ENCODE measurements around the gene HDGFL2.

Gene HDGFL2

DNA sequence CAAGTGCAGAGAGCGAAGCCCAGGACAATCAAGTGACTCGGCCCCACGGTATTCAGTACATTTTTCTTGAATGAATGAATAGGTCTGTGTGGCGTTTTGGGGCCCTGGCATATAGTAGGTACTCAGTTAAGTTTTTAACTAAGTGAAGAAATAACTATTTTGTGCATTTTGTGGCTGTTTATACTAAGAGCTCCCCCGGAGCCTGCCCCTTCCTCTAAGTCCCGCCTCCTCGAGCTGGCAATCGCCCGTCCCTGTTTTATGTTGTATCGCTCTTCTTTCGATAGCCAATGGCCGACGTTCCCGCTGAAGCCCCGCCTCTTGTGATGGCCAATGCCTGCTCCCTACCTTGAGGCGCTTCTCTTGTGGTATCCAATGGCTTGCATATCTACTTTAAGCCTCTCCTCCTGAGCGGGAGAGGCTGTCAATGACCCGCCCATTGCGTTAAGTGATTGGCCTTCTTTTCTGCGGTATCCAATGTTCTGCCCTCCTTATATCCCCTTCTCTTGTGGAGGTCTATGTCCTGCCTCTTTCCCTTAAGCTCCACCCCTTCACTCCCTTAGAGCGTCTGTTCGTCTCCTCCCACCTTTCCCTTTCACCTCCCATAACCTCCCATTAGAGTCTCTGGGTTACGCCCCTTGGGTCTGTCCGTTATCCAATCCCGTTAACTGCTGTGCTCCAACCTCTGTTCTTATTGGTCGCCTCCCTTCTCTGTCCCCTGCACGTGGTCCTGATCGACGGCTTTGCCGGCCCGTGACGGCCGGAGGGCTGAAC is 509 bp upstream of the HDGFL2 start:
- DNase-seq (ENCODE audit: low read depth in 2 of 2) = peak; percentile 97 to 98

- DNase-seq (ENCODE audit: low read depth in 2 of 2) = no peak
These were observed 1.1 kb downstream of the HDGFL2 start for GRCh38 chr19:4473011-4473762.

DNA sequence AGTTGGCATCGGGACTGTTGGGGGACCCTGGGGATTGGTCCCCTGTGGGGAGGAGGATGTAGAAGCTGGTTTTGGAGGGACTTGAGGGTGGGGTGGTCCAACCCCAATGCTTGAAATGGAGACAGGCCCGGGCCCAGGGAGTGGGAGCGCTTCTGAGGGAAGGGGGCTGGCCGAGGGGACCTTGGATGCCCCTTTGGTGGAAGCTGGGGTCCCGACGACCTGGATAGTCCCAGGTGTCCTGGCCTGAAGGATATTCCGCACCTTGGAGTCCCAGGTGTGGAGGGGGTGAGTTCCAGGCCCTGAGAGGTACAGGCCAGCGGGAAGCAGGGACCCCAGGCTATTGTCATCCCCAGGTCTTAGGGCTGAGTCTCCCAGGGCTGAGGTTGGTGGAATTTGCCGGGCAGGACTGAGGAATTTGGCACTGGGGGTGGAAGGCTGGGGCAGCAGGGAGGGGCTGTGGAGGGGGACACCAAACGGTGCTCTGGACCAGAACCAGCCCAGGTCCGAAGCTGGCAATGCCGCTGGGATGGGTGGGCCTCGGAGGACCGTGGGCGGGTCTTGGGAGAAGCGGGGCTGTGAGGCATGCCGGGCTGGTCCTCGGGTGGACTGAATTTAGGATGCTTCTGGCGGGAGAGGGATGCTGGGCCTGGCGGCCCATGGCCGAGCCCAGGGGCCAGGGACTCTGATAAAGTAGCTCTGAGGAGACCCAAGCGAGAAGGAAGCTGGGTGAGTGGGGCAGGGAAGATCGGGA is 1.8 kb downstream of the HDGFL2 start:
- no peak for DNase-seq (ENCODE audit: low read depth in 2 of 2)

DNA sequence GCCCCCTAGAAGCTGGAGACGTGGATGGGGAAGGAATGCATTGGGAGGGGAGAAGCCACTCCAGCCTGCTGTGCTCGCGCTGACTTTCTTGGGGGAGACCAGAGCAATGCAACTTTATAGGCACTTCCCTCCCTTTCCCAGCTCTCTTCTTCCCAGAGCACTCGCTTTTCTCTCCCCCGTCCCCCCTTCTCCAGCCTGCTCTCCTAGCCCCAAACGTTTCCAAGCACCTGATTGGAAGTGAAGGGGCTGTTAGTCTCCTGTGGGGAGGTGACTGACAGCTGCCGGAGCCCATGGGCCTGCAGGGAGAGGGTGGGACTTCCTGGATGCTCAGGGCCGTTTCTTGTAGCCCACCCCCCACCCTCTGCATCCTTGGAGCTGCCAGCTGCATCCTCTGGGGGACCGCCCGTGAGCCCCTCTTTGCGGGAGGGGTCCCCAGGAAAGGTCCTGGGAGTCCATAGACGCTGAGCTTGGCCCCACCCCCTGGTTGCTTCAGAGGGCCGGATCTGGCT is 2.5 kb downstream of the HDGFL2 start:
- no peak for DNase-seq (ENCODE audit: low read depth in 2 of 2)

DNA sequence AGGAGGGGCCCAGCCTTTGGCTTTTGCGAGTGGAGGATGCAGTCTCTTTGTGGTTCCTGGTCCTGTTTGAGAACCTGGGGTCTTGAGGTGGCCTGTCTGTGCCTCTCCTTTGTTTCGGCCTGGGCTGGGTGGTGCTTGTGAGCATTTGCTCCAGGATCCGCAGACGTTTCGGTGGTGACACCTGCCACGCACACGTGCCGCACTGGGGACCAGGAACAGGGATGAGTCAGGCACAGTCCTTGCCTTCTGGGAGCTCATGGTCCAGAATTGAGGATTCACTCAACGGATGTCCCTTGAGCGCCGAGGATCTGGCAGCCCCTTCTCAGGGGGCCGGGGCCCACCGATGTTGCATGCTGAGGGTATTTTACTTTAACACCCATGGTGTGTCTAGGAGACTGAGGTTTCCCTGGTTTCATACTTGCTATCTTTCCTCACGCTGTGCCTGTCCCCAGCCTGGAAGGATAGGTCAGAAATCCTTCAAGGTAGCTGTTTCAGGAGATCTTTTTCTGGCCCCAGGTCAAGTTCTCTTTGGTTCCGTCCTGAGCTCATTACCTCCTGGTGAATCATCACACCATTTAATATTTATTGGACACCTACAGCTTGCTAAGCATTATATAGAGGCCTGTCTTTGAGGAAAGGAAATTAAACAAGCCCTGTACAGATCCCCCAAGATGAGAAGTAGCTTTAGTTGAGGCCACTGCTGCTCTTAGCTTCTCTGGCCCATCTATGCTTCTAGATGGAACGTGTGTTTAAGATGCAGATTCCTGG is 5.1 kb downstream of the HDGFL2 start:
- DNase-seq (ENCODE audit: low read depth in 2 of 2) = no peak

- DNase-seq (ENCODE audit: low read depth in 2 of 2) = no peak
These were observed 10.7 kb downstream of the HDGFL2 start for GRCh38 chr19:4482721-4483364.

GRCh38 chr19:4483385-4483784 is 11.3 kb downstream of the HDGFL2 start:
- DNase-seq (ENCODE audit: low read depth in 2 of 2) = no peak

DNA sequence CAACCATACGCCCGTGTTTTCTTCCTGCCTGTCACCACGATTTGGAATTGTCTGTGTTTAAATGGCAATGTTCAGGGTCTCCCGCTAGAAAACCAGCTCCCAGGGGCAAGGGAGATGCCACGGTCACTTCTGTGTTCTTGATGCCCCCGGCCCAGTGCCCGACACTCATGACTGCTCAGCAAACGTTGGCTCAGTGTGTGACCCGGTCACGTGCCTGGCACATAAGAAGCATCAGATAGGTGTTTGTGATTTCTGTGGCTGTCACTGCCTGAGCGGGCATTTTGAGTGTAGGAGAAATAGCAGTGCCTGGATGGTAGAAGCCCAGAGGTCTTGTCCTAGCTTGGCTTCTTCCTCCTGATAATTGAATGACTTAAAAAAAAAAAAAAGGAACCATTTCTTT is 15.5 kb downstream of the HDGFL2 start:
- DNase-seq (ENCODE audit: low read depth in 2 of 2) = no peak

DNA sequence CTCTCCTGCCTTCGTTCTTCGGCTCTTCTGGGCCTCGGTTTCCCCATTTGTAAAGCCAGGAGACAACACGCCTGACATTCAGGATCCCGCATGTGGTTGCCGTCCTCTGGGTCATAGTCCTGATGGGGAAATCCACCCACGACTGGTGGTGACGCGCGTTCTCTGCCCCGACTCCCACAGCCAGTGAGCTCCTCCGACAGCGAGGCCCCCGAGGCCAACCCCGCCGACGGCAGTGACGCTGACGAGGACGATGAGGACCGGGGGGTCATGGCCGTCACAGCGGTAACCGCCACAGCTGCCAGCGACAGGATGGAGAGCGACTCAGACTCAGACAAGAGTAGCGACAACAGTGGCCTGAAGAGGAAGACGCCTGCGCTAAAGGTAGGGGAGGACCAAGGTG is 16.4 kb downstream of the HDGFL2 start:
- DNase-seq (ENCODE audit: low read depth in 2 of 2) = no peak

DNA sequence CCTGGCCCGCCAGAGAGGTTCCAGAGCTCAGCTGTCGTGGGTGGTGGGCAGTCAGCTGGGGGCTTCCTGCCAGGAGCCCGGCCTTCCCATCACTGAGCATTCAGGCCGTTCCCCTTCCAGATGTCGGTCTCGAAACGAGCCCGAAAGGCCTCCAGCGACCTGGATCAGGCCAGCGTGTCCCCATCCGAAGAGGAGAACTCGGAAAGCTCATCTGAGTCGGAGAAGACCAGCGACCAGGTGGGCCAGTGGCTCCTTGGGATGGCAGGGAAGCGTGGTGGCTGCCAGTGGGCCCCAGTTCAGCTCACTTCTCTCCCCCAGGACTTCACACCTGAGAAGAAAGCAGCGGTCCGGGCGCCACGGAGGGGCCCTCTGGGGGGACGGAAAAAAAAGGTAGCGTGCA is 19.3 kb downstream of the HDGFL2 start:
- DNase-seq (ENCODE audit: low read depth in 2 of 2) = no peak

- no peak for DNase-seq (ENCODE audit: low read depth in 2 of 2)
These were observed 20.4 kb downstream of the HDGFL2 start for GRCh38 chr19:4492337-4493103.

DNA sequence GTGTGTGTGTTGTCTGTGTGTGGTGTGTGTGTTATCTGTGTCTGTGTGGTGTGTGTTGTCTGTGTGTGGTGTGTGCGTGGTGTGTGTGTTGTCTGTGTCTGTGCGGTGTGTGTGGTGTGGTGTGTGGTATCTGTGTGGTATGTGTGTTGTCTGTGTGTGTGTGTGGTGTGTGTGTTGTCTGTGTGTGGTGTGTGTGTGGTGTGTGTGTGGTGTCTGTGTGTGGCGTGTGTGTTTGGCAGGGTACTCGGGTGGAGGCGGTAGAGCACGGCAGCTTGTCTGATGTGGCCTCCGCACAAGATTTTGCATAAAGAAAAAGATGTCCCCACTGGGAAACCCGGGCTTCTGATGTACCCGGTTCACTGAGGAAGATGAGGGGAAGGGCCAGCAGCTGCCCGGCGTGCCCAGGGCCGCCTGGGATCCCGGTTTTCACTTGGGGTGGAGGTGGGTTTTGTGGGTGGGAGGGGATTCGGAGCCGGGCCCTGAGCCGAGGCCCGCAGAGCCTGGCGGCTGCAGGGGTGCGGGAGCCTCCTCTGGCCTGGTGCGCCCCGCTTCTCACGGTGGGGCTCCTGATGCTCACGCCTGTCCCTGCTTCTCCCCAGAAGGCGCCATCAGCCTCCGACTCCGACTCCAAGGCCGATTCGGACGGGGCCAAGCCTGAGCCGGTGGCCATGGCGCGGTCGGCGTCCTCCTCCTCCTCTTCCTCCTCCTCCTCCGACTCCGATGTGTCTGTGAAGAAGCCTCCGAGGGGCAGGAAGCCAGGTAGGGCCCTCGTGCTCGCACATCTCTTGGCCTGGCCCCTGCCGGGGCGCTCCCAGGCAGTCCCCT is 21.2 kb downstream of the HDGFL2 start:
- DNase-seq (ENCODE audit: low read depth in 2 of 2) = no peak

DNA sequence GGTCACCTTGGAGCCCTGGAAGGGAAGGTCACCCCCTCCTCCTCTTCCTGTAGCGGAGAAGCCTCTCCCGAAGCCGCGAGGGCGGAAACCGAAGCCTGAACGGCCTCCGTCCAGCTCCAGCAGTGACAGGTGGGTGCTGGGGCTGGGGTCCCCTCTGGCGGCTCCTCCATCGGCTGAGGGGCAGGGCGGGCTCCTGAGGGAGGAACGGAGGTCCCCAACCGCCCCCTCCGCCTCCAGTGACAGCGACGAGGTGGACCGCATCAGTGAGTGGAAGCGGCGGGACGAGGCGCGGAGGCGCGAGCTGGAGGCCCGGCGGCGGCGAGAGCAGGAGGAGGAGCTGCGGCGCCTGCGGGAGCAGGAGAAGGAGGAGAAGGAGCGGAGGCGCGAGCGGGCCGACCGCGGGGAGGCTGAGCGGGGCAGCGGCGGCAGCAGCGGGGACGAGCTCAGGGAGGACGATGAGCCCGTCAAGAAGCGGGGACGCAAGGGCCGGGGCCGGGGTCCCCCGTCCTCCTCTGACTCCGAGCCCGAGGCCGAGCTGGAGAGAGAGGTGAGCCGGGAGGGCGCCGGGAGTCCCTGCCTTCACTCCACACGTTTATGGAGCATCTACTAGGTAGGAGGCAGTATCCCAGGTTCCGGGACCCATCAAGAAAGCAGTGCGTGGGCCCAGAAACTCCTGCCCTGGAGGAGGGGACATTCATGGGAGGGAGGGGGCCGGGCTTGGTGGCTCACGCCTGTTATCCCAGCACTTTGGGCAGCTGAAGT is 22.0 kb downstream of the HDGFL2 start:
- no peak for DNase-seq (ENCODE audit: low read depth in 2 of 2)

DNA sequence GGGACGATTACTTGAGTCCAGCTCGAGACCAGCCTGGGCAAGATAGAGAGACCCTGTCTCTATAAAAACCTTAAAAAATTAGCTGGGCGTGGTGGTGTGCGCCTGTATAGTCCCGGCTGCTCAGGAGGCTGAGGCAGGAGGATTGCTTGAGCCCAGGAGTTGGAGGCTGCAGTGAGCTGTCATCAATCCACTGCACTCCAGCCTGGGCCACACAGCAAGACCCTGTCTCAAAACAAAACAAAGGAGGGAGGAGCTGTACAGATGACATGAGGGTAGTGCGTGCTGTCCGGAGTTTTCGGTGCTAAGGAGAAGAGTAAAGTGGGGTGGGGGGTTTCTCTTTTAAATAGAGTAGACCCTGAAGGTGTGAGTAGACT is 22.6 kb downstream of the HDGFL2 start:
- no peak for DNase-seq (ENCODE audit: low read depth in 2 of 2)

DNA sequence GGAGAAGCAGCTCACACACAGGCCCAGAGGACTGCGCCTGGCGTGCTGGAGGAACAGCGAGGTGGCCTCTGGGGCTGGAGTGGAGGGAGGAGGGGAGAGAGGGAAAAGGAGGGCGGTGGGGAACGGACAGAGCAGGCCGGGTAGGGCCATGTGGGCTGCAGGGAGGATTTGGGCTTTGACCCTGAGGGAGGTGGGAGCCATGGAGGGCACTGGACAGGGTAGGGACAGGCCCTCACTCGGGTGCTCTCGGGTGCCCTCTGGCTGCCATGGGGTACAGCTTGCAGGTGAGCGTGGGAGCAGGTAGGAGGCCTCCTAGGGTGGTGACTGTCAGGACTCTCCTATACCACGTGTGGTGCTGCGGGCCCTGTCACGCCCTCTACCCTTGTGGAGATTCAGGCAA is 23.4 kb downstream of the HDGFL2 start:
- no peak for DNase-seq (ENCODE audit: low read depth in 2 of 2)

DNA sequence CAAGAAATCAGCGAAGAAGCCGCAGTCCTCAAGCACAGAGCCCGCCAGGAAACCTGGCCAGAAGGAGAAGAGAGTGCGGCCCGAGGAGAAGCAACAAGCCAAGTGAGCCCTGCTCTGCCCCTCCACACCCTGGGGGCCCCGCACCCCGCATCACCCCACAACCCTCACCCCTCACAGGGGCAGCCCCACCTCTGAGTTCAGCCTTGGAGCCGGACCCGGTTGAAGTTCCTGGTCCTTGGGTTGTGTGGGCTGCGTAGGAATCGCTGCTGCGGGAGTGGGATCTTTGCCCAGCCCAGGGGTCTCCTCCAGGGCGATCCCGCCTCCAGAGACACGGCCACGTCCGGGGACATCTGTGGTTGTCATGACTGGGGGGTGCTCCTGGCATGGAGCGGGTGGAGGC is 24.2 kb downstream of the HDGFL2 start:
- DNase-seq (ENCODE audit: low read depth in 2 of 2) = no peak

- DNase-seq (ENCODE audit: low read depth in 2 of 2) = no peak
These were observed 25.8 kb downstream of the HDGFL2 start for GRCh38 chr19:4497770-4498389.

DNA sequence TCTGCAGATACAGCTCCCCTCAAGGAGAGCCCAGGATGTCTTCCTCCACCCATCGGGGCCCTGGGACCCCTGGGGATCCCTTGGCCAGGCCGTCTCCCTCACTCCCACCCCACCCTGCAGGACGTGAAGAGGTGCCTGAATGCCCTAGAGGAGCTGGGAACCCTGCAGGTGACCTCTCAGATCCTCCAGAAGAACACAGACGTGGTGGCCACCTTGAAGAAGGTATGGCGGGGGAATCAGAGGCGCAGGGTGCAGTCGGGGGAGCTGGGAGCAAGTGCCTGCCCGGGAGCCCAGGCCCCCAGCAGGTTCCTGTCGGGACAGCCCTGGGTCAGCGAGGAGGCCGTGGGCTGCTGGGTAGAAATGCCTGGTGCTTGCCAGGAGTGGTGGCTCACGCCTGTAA is 26.6 kb downstream of the HDGFL2 start:
- DNase-seq (ENCODE audit: low read depth in 2 of 2) = no peak
